WTC11 (cell line): Measurements from ENCODE around the gene CDCA4. TPM values are rescaled to one million over a fixed set of nuclear protein-coding genes. Genes with fewer than 3 reads are reported as not detected.

Experiments
- ATAC-seq: fragments of 200-7000 bp; cut with Tn5 transposase; 2 replicates; pipeline ENCODE4 v1.10.0; 2021; ENCODE audit warnings: mild to moderate bottlenecking, moderate library complexity
- CTCF ChIA-PET: fragments of 300-600 bp; sonication (Branson Sonifier 250); formaldehyde crosslinking; loops from one replicate; lab custom pipeline; 2021; ENCODE audit warnings: antibody characterized with exemption; lab: Charles Lee
- POLR2A ChIA-PET: fragments of 350-600 bp; sonication (Branson Sonifier 250); formaldehyde crosslinking; loops from one replicate; lab custom pipeline; 2021; ENCODE audit warnings: antibody characterized with exemption; lab: Charles Lee
- DNase-seq: peaks from one replicate; pipeline ENCODE4 v3.0.0; 2021; ENCODE audit warnings: low spot score
- H3K27ac Mint-ChIP-seq: 2 replicates; pipeline ENCODE4 v1.8.0; 2021; ENCODE audit warnings: mixed read lengths
- H3K27me3 Mint-ChIP-seq: 2 replicates; pipeline ENCODE4 v1.8.0; 2021; ENCODE audit warnings: low read depth, mild to moderate bottlenecking, moderate library complexity, mixed read lengths
- H3K36me3 Mint-ChIP-seq: 2 replicates; pipeline ENCODE4 v1.8.0; 2021; ENCODE audit warnings: mixed read lengths
- H3K4me1 Mint-ChIP-seq: 2 replicates; pipeline ENCODE4 v1.8.0; 2022; ENCODE audit warnings: mixed read lengths
- H3K4me3 Mint-ChIP-seq: 2 replicates; pipeline ENCODE4 v1.8.0; 2021; ENCODE audit warnings: mild to moderate bottlenecking, moderate library complexity, mixed read lengths
- H3K9me3 Mint-ChIP-seq: 2 replicates; pipeline ENCODE4 v1.8.0; 2021; ENCODE audit warnings: mixed read lengths
- AR ChIP-seq: fragments of 250-450 bp; sonication (Bioruptor Pico); IDR thresholded peaks from 2 replicates; pipeline ENCODE4 v1.9.0; 2021; ENCODE audit warnings: mild to moderate bottlenecking
- ATF6 ChIP-seq: sonication (generic); formaldehyde crosslinking; IDR thresholded peaks from 2 replicates; pipeline ENCODE4 v1.8.1; 2023; ENCODE audit warnings: mild to moderate bottlenecking, missing genetic modification reagents
- ESRRA ChIP-seq: sonication (generic); formaldehyde crosslinking; IDR thresholded peaks from 2 replicates; pipeline ENCODE4 v1.8.1; 2022; ENCODE audit warnings: mild to moderate bottlenecking, missing genetic modification reagents, borderline replicate concordance
- FOXK1 ChIP-seq: sonication (generic); formaldehyde crosslinking; IDR thresholded peaks from 2 replicates; pipeline ENCODE4 v1.8.0; 2022; ENCODE audit warnings: mild to moderate bottlenecking, moderate library complexity, missing genetic modification reagents
- GTF2I ChIP-seq: fragments of 250-450 bp; sonication (Bioruptor Pico); conservative IDR thresholded peaks from 2 replicates; pipeline ENCODE4 v1.4.0; 2021; ENCODE audit warnings: mild to moderate bottlenecking
- HMGA2 ChIP-seq: fragments of 250-450 bp; sonication (Bioruptor Pico); IDR thresholded peaks from 2 replicates; pipeline ENCODE4 v1.4.0; 2021; ENCODE audit warnings: mild to moderate bottlenecking, moderate library complexity
- PRRX2 ChIP-seq: fragments of 250-450 bp; sonication (Bioruptor Pico); IDR thresholded peaks from 2 replicates; pipeline ENCODE4 v1.8.0; 2021; ENCODE audit warnings: mild to moderate bottlenecking
- TEAD1 ChIP-seq: sonication (generic); formaldehyde crosslinking; IDR thresholded peaks from 2 replicates; pipeline ENCODE4 v1.8.0; 2022; ENCODE audit warnings: mild to moderate bottlenecking, missing genetic modification reagents
- ZNF219 ChIP-seq: sonication (generic); formaldehyde crosslinking; IDR thresholded peaks from 2 replicates; pipeline ENCODE4 v1.8.0; 2023; ENCODE audit warnings: missing genetic modification reagents, mild to moderate bottlenecking, borderline replicate concordance
- total RNA-seq: library from RNA; stranded (reverse); gene quantifications from 3 replicates; pipeline ENCODE4 v1.2.3, GENCODE V29; 2021
- TF ChIP-seq, protein P1 (sequence below): sonication (generic); formaldehyde crosslinking; IDR thresholded peaks from 2 replicates; pipeline ENCODE4 v1.8.1; 2023; ENCODE audit warnings: mild to moderate bottlenecking, missing genetic modification reagents
- TF ChIP-seq, protein P2 (sequence below): fragments of 250-450 bp; sonication (Bioruptor Pico); IDR thresholded peaks from 2 replicates; pipeline ENCODE4 v1.9.0; 2021; ENCODE audit warnings: mild to moderate bottlenecking, borderline replicate concordance
- TF ChIP-seq, protein P3 (sequence below): sonication (generic); formaldehyde crosslinking; IDR thresholded peaks from 2 replicates; pipeline ENCODE4 v1.8.0; 2022; ENCODE audit warnings: mild to moderate bottlenecking, missing genetic modification reagents
- TF ChIP-seq, protein P4 (sequence below): sonication (generic); formaldehyde crosslinking; IDR thresholded peaks from 2 replicates; pipeline ENCODE4 v1.8.1; 2023; ENCODE audit warnings: mild to moderate bottlenecking, missing genetic modification reagents, borderline replicate concordance

CDCA4 gene
- total RNA-seq, 1 experiment from 2014 or later: 63.3 TPM

- no peak for TF ChIP-seq ATF6 (CRISPR knock-in tag)
- TF ChIP-seq, protein P1, sequence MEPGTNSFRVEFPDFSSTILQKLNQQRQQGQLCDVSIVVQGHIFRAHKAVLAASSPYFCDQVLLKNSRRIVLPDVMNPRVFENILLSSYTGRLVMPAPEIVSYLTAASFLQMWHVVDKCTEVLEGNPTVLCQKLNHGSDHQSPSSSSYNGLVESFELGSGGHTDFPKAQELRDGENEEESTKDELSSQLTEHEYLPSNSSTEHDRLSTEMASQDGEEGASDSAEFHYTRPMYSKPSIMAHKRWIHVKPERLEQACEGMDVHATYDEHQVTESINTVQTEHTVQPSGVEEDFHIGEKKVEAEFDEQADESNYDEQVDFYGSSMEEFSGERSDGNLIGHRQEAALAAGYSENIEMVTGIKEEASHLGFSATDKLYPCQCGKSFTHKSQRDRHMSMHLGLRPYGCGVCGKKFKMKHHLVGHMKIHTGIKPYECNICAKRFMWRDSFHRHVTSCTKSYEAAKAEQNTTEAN: no peak
- TF ChIP-seq AR (CRISPR knock-in tag): no peak
- no peak for TF ChIP-seq TEAD1 (CRISPR knock-in tag)
- TF ChIP-seq FOXK1 (CRISPR knock-in tag): no peak
- TF ChIP-seq PRRX2 (CRISPR knock-in tag): no peak
- TF ChIP-seq, protein P2, sequence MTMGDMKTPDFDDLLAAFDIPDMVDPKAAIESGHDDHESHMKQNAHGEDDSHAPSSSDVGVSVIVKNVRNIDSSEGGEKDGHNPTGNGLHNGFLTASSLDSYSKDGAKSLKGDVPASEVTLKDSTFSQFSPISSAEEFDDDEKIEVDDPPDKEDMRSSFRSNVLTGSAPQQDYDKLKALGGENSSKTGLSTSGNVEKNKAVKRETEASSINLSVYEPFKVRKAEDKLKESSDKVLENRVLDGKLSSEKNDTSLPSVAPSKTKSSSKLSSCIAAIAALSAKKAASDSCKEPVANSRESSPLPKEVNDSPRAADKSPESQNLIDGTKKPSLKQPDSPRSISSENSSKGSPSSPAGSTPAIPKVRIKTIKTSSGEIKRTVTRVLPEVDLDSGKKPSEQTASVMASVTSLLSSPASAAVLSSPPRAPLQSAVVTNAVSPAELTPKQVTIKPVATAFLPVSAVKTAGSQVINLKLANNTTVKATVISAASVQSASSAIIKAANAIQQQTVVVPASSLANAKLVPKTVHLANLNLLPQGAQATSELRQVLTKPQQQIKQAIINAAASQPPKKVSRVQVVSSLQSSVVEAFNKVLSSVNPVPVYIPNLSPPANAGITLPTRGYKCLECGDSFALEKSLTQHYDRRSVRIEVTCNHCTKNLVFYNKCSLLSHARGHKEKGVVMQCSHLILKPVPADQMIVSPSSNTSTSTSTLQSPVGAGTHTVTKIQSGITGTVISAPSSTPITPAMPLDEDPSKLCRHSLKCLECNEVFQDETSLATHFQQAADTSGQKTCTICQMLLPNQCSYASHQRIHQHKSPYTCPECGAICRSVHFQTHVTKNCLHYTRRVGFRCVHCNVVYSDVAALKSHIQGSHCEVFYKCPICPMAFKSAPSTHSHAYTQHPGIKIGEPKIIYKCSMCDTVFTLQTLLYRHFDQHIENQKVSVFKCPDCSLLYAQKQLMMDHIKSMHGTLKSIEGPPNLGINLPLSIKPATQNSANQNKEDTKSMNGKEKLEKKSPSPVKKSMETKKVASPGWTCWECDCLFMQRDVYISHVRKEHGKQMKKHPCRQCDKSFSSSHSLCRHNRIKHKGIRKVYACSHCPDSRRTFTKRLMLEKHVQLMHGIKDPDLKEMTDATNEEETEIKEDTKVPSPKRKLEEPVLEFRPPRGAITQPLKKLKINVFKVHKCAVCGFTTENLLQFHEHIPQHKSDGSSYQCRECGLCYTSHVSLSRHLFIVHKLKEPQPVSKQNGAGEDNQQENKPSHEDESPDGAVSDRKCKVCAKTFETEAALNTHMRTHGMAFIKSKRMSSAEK (CRISPR knock-in tag): no peak
- TF ChIP-seq, protein P3, sequence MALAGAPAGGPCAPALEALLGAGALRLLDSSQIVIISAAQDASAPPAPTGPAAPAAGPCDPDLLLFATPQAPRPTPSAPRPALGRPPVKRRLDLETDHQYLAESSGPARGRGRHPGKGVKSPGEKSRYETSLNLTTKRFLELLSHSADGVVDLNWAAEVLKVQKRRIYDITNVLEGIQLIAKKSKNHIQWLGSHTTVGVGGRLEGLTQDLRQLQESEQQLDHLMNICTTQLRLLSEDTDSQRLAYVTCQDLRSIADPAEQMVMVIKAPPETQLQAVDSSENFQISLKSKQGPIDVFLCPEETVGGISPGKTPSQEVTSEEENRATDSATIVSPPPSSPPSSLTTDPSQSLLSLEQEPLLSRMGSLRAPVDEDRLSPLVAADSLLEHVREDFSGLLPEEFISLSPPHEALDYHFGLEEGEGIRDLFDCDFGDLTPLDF (CRISPR knock-in tag): no peak
These were observed 48.4 kb downstream of the CDCA4 start (continued) for GRCh38 chr14:104972301-104973134.

- POLR2A ChIA-PET: no interaction called here
- no peak overlapping the region for H3K27ac Mint-ChIP-seq
- CTCF ChIA-PET: interaction anchor here (2.2 kb wide), 1 partner anchor 203 kb away, joined by 9 read pairs; no protein-coding TSS in a partner anchor
- H3K9me3 Mint-ChIP-seq: no peaks in the 10 kb centered on the region
- H3K4me1 Mint-ChIP-seq: peaks cover 12% of the 10 kb centered on the region
- peaks cover 7% of the 10 kb centered on the region for H3K27me3 Mint-ChIP-seq
- no peaks in the 10 kb centered on the region for H3K36me3 Mint-ChIP-seq
- DNase-seq: no peak
- no peak for ATAC-seq
- H3K4me3 Mint-ChIP-seq: no peak overlapping the region
- TF ChIP-seq AR (CRISPR knock-in tag) (no peak), ESRRA (CRISPR knock-in tag) (no peak), TEAD1 (CRISPR knock-in tag) (no peak), HMGA2 (no peak), GTF2I (no peak), ZNF219 (no peak)
- TF ChIP-seq, protein P4, sequence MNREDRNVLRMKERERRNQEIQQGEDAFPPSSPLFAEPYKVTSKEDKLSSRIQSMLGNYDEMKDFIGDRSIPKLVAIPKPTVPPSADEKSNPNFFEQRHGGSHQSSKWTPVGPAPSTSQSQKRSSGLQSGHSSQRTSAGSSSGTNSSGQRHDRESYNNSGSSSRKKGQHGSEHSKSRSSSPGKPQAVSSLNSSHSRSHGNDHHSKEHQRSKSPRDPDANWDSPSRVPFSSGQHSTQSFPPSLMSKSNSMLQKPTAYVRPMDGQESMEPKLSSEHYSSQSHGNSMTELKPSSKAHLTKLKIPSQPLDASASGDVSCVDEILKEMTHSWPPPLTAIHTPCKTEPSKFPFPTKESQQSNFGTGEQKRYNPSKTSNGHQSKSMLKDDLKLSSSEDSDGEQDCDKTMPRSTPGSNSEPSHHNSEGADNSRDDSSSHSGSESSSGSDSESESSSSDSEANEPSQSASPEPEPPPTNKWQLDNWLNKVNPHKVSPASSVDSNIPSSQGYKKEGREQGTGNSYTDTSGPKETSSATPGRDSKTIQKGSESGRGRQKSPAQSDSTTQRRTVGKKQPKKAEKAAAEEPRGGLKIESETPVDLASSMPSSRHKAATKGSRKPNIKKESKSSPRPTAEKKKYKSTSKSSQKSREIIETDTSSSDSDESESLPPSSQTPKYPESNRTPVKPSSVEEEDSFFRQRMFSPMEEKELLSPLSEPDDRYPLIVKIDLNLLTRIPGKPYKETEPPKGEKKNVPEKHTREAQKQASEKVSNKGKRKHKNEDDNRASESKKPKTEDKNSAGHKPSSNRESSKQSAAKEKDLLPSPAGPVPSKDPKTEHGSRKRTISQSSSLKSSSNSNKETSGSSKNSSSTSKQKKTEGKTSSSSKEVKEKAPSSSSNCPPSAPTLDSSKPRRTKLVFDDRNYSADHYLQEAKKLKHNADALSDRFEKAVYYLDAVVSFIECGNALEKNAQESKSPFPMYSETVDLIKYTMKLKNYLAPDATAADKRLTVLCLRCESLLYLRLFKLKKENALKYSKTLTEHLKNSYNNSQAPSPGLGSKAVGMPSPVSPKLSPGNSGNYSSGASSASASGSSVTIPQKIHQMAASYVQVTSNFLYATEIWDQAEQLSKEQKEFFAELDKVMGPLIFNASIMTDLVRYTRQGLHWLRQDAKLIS (CRISPR knock-in tag): no peak
These were observed 49.2 kb downstream of the CDCA4 start for GRCh38 chr14:104971447-104972240.
